ENCODE results near the gene MYO3B. TPM values are rescaled to one million over a fixed set of nuclear protein-coding genes. Genes with fewer than 3 reads are reported as not detected.

Gene MYO3B
- total RNA-seq, 1 experiment from 2014 or later = 0.63 TPM

DNA sequence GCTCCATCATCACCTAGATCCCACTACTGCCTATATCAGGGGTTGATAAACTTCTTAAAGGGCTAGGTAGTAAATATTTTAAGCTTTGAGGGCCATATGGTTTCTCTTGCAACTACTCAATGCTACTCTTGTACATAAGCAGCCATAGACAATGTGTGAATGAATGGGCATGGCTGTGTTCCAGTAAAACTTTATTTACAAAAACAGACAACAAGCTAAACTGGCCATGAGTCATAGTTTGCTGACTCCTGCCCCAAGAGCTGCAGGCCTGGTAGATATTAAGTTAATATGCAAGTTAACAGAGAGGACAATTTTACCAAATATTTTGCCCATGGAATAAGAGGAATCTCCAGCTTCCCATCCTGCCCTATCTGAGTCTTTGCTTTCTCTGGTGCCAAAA is 29.8 kb upstream of the MYO3B start:
- H2BK15ac ChIP-seq (ENCODE audit: low read depth, low read length) = no peak overlapping the region
- H2BK12ac ChIP-seq (ENCODE audit: insufficient read length, low read depth, low read length) = no peak overlapping the region
- no peak overlapping the region for H2BK20ac ChIP-seq (ENCODE audit: low read depth, low read length, poor library complexity, severe bottlenecking)
- no peaks in the 10 kb centered on the region for H3K4me1 ChIP-seq (ENCODE audit: insufficient read depth, low read length)
- no peaks in the 10 kb centered on the region for H3K79me1 ChIP-seq (ENCODE audit: insufficient read depth, low read depth, low read length, poor library complexity, severe bottlenecking)
- no peak overlapping the region for H3K18ac ChIP-seq (ENCODE audit: insufficient read length, low read depth, low read length)
- no peak overlapping the region for H3K14ac ChIP-seq (ENCODE audit: insufficient read depth, low read length)
- peaks cover 13 to 31% of the 10 kb centered on the region in 2 experiments for H3K9me3 Mint-ChIP-seq
- TF ChIP-seq, protein P1, sequence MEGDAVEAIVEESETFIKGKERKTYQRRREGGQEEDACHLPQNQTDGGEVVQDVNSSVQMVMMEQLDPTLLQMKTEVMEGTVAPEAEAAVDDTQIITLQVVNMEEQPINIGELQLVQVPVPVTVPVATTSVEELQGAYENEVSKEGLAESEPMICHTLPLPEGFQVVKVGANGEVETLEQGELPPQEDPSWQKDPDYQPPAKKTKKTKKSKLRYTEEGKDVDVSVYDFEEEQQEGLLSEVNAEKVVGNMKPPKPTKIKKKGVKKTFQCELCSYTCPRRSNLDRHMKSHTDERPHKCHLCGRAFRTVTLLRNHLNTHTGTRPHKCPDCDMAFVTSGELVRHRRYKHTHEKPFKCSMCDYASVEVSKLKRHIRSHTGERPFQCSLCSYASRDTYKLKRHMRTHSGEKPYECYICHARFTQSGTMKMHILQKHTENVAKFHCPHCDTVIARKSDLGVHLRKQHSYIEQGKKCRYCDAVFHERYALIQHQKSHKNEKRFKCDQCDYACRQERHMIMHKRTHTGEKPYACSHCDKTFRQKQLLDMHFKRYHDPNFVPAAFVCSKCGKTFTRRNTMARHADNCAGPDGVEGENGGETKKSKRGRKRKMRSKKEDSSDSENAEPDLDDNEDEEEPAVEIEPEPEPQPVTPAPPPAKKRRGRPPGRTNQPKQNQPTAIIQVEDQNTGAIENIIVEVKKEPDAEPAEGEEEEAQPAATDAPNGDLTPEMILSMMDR (conservative IDR thresholded peaks at IDR 0.05) = no peak
- no peaks in the 10 kb centered on the region for H3K79me2 ChIP-seq (ENCODE audit: insufficient read depth, low read length)
- no peaks in the 10 kb centered on the region for H4K20me1 ChIP-seq (ENCODE audit: control insufficient read depth, insufficient read depth, insufficient read length)
- no peak overlapping the region for H2BK5ac ChIP-seq (ENCODE audit: insufficient read length, low read length)
- no peaks in the 10 kb centered on the region for H3K9me3 ChIP-seq (ENCODE audit: control insufficient read depth, low read depth, low read length)
- H4K91ac ChIP-seq (ENCODE audit: insufficient read length, low read depth, low read length) = no peak overlapping the region
- peaks cover 4 to 8% of the 10 kb centered on the region in 2 experiments; a peak in 2 of 4 replicates for H3K4me1 Mint-ChIP-seq
- H2AFZ ChIP-seq (ENCODE audit: low read length) = no peak overlapping the region
- H3K9ac ChIP-seq (ENCODE audit: extremely low read depth, insufficient read length, low read length) = no peak overlapping the region
- no peak overlapping the region for H3K4me2 ChIP-seq (ENCODE audit: insufficient read depth, insufficient read length, low read length)
- no peak overlapping the region for H4K8ac ChIP-seq (replicated peaks; ENCODE audit: insufficient read length, low read depth, low read length)
- H3K4me3 Mint-ChIP-seq = no peak overlapping the region
- H3T11ph ChIP-seq (ENCODE audit: low read length) = no peak overlapping the region
- no peak overlapping the region for H3K23ac ChIP-seq (ENCODE audit: insufficient read length, low read depth, low read length)
- H3K27ac Mint-ChIP-seq = no peak overlapping the region
- no peak overlapping the region for H3K56ac ChIP-seq (ENCODE audit: insufficient read length, low read depth, low read length)
- H2AK5ac ChIP-seq (ENCODE audit: insufficient read length, low read length) = no peak overlapping the region
- DNase-seq = no peak
- H3K27me3 ChIP-seq (ENCODE audit: insufficient read depth, low read length) = no peaks in the 10 kb centered on the region; the same call in 1 of the 2 replicates
- peaks cover 5 to 24% (median 16%) of the 10 kb centered on the region in 3 experiments; a peak in 5 of 7 replicates for H3K36me3 Mint-ChIP-seq (ENCODE audit: insufficient read depth in 1 of 3, low read depth in 3 of 3)
- peaks cover 3% of the 10 kb centered on the region for H3K27me3 Mint-ChIP-seq (ENCODE audit: low read depth)
- H4K5ac ChIP-seq (ENCODE audit: insufficient read length, low read depth, low read length) = no peak overlapping the region
- no peak overlapping the region for H3K4ac ChIP-seq (ENCODE audit: low read depth, low read length)
- no peak overlapping the region for H2BK120ac ChIP-seq (ENCODE audit: low read depth, low read length, poor library complexity, severe bottlenecking)
- H3K23me2 ChIP-seq (ENCODE audit: insufficient read length, low read depth, low read length, poor library complexity, severe bottlenecking) = no peaks in the 10 kb centered on the region
- H3K27ac ChIP-seq (ENCODE audit: insufficient read length, low read depth, low read length) = no peak overlapping the region

All from H9 (cell line).